ENCODE measurements around the gene CAV1.
A peak's percentile ranks its signal among the peaks of the same experiment; 100 is the strongest.
"Not testable (repeated sequence)": the region's sequence is repeated elsewhere in the genome, so short reads cannot be mapped to it uniquely, and the experiment has no call there.

The CAV1 gene, protein sequence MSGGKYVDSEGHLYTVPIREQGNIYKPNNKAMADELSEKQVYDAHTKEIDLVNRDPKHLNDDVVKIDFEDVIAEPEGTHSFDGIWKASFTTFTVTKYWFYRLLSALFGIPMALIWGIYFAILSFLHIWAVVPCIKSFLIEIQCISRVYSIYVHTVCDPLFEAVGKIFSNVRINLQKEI

DNA sequence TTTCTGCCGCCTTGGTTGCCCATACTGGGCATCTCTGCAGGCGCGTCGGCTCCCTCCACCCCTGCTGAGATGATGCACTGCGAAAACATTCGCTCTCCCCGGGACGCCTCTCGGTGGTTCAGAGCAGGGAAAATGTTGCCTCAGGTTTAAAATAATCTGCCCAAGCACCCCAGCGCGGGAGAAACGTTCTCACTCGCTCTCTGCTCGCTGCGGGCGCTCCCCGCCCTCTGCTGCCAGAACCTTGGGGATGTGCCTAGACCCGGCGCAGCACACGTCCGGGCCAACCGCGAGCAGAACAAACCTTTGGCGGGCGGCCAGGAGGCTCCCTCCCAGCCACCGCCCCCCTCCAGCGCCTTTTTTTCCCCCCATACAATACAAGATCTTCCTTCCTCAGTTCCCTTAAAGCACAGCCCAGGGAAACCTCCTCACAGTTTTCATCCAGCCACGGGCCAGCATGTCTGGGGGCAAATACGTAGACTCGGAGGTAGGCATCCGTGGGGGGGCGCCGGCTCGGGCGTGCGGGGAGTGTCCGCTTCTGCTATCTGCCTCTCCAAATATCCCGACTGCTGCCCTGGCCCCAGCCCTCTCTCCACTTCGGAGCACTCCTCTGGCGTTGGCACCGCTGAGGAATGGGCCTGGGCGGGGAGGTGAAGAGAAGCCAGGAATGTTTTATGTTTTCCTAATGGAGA is at the start of gene CAV1:
Gene CAV1, plus strand, starts transcription at position 428 of the 689 bp plus-strand sequence. Its CDS starts 27 bp downstream, at position 455.
- peak; percentile 23 for DNase-seq

DNA sequence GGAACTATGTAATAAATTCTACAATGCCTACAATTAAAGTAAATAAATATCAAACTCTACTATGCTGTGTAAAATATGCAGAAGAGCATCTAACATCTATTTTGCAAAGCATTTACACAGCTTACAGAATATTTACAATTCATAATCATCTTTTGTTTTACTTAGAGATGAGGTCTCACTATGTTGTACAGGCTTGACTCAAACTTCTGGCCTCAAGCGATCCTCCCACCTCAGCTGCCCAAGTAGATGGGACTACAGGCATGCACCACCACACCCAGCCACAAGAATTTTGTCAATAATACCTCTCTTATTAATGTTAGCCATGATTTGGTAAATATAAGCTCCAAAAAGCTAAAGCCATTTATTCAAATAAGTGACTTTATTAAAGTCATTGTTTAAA is 47.2 kb upstream of the CAV1 start:
- no peak for DNase-seq

DNA sequence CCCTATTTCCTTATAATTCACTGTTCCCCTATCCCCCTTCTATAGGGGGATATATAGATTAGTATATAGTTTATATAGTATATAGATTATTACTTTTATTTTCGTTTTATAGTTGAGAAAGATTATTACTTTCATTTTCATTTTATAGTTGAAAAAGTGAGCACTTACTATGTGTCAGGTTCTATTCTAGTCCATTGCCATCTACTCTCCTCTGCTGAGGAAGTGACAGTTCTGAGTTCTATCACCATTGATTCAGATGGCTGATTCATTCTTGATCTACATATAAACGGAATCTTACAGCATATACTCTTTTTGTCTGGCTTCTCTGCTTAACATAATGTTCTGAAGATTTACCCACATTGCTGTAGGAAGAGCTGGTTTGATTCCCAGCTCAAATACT is 46.0 kb upstream of the CAV1 start:
- DNase-seq: no peak

DNA sequence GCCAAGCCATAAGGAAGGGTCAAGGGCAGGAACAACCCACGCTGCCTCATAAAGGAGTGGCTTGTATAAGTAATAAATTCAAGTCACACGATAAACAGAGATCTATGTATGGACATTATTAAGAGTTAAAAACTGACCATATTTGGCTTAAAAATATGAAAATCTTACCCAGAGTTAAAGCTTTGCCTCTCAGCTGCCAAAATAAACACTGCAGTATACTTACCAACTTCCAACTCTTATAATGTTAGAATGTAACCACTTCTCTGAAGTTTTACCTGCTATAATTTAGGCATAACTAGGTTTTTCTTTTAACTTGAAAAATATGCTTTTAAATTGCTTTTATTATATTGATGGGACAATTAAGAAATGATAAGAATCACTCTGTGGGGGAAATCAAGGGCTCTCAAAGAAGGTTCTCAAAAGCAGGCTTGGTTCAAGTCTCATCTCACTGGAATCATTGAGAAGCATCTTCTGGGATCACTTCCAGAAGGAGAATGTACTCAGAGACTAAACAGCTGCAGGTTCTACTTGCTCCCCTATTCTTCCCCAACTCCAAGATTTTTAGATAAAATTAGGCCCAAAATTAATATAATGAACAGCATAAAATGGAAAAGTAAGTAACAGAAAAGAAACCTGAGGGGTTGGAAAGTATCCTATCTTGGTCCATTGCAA is 41.4 kb upstream of the CAV1 start:
- no peak for DNase-seq

DNA sequence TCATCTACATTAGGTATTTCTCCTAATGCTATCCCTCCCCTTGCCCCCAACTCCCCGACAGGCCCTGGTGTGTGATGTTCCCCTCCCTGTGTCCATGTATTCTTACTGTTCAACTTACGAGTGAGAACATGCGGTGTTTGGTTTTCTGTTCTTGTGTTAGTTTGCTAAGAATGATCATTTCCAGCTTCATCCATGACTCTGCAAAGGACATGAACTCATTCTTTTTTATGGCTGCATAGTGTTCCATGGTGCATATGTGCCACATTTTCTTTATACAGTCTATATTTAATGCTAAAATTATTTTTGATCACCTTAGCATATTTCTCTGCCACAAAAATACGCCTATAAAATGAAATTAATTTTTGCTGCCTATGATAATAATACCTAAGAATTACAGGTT is 40.4 kb upstream of the CAV1 start:
- not testable (repeated sequence) for DNase-seq

DNA sequence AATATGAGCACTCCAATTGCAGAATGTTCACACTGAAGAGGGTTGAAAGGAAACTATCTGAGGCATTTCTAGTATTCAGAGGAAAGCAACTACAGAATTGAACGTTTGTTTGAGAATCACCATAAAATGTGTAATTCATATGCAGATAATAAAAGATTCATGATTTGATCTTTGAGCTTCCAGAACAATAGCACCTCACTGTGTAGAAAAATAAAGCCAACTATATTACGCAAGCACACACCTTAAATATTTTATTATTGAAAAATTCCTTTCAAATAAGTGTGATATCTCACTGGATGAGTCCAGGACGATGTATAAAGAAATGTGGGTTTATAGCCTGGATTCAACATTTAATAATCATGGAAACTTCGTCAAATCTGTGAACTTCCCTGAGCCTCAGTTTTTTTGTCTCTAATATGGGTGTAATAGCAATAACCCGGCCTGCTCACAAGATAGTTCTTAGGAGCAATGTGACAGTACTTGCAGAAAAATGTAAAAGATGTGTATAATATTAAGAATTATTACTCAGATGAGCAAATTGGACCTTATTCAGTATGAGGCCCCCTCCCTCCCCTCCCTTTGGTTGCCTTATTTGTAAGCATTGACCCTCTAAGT is 36.8 kb upstream of the CAV1 start:
- DNase-seq: no peak

DNA sequence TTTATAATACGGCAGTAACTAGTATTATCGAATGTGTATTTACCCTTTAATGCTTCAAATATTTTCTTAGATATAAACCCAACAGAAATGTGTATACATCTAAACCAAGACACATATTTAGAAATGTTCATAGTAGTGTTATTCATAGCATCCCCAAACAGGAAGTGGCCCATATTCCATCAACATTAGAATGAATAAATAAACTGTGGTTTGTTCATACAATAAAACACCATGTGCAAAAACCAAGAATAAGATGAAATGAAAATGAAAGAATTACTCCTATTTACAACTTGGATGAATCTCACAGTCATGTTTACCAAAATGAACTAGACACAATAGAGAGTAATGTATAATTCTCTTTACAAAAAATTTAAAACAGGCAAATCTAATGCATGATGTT is 34.5 kb upstream of the CAV1 start:
- DNase-seq: no peak

DNA sequence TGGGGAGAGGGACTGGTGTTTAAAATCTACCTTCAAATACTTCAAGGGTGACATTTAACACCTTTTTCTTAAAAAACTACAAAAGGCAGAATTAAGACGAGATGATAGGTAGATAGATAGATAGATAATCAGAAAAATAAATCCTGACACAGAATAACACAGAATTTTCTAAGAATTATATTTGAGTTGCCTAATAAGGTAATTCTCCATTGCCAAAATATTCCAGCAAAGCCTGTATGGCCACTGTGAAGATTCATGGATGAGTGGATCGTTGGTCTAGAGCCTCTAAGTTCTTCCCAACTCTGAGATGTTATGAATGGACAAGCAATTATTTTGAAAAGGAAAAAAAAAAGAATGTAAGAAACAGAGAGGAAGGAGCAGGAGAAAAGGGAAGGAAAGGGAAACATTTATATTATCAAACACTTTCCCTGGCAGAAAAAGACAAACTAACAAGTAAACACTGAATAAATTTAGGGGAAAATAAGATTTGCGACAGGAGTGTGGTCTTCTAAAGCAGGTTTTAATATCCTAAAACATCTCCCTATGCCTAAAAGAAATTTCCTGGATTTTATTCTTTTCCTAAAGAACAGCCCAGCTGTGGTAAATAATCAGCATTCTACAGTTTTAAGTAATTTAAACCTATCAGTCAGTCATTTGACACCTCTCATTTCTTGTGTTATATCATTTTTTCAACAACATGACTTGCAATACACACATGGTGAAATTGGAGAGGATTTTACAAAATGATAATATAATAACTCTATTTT is 32.8 kb upstream of the CAV1 start:
- no peak for DNase-seq

DNA sequence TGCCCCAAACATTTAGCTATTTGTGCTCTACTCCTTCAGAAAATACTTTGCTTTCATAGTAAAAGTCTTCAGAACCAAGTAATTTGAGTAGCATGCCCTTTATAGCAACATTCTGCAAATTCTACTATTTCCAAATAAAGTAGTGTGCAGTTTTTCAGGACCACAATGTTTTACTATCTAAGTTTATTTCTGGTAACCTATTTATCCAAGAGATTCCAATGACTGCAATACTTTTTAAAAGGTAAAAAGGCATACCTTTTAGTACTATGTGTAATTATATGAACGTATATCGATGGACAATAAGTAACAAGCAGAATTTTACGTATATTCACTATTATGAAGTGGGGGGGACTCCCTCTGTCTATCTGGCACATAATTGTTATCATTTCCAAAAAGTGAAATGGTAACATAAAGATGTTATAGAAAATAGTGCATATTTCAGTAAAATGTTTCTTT is 32.2 kb upstream of the CAV1 start:
- DNase-seq: no peak

DNA sequence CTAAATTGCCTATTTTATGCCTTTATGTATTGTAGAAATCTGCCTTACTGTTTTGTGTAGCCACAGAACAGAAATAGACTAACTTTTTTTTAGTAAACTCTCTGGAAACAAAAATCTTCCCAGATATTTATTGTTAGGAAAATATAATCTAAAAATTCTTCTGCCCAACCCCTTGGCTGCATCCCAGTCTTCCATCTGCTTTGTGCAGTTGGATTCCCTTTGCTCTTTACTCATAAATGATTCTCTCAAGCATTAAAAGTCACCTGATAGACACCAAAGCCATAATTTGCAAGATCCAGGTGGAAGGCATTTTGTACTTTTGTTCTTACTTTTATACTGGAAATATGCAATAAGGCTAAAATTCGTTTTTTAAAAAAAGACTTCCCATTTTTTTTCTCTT is 31.4 kb upstream of the CAV1 start:
- DNase-seq: no peak

DNA sequence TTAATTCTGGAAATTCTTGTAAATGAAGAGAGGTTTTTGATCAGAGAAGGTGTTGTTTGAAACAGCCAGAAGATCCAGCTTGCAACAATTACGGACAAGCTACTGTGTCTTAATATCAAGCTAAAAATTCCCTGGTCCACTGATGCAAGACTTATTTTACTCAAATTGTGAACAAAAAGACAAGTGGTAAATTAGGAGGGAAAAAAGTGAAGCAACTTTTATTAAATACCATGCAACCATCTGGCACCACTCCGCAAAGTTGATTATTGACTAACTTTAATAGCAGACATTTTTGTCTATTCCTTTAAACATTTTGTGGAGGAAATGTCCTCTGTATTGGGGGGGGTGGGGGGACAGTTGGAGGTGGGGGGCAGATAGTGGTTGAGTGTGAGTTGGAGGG is 30.4 kb upstream of the CAV1 start:
- DNase-seq: no peak

DNA sequence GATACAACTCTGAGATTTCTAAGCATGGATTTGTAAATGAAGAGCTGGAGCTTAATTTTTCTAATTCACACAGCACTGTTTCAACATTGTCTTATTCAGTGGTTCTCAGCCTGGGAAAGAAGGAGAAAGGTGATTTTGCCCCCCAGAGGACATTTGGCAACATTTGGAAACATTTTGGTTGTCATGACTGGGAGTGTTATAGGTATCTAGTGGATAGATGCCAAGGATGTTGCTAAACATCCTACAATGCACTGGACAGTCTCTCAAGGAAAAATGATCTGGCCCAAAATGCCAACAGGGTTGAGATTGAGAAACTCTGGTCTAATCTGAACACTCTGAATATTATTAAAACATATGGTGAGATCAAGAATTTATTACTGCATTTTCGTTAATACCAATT is 29.1 kb upstream of the CAV1 start:
- no peak for DNase-seq

DNA sequence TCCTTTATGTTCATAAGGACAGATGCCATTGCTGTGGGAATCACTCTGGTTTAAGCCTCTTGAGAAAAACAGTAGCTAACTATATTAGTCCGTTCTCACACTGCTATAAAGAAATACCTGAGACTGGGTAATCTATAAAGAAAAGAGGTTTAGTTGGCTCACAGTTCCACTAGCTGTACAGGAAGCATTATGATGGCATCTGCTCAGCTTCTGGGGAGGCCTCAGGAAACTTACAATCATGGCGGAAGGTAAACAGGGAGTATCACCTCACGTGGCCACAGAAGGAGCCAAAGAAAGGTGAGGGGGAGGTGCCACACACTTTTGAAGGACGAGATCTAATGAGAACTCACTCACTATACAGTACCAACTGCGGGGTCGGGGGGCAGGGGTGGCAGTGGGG is 28.2 kb upstream of the CAV1 start:
- DNase-seq: no peak

DNA sequence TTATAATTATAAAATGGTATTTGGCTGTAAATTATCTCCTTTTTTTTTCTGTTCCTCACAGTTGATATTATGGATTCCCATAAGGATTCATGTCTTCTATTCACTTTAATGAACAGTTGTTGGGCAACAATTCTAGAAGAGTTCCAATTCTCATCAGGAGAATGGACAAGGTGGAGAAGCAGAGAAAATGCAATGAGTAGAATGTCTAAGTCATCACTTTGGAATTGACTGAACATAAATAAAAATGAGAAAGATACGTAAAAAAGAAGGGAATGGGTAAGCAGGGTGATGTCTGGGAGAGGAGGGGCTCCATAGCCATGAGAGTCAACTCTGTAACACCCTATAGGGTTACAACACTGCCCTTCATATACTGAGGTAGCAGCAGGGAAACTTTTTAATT is 27.1 kb upstream of the CAV1 start:
- DNase-seq: no peak

DNA sequence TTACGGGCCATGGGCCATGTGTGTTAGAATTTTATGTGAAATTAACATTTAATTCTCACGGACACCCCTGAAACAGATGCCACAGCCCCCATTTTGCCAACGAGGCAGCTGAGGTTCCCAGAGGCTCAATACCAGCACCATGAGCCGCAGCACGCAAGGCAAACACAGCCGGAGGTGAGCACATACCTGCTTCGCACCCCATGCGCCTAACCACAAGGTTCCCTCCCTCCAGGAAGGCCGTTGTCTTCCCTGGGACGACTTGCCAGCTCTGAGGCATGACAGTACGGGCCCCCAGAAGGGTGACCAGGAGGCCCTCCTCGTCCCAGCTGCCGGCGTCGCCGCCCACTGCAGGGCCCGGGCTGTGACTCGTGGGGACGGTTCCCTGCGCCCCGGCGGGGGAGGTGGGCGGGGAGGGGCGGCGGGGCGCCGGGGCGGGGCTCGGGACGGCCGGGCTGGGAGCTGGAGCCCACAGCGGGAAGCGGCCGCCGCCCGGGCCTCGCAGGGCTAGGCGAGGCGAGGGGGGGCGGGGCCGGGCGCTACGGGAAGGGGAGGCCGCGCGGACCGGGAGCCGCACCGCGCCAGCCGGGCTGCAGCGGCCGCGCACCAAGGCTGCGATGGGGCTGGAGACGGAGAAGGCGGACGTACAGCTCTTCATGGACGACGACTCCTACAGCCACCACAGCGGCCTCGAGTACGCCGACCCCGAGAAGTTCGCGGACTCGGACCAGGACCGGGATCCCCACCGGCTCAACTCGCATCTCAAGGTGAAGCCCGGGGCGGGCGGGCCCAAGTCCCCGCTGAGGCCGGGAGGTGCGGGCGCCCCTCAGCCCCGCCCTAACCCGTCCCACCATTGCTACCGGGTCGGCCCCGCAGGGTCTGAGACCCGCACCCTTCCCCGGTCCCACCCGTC is 25.4 kb upstream of the CAV1 start, which contains the start of gene CAV2:
Gene CAV2, plus strand, starts transcription at position 571 of the 910 bp plus-strand sequence. Its CDS starts 44 bp downstream, at position 615.
- no peak for DNase-seq

DNA sequence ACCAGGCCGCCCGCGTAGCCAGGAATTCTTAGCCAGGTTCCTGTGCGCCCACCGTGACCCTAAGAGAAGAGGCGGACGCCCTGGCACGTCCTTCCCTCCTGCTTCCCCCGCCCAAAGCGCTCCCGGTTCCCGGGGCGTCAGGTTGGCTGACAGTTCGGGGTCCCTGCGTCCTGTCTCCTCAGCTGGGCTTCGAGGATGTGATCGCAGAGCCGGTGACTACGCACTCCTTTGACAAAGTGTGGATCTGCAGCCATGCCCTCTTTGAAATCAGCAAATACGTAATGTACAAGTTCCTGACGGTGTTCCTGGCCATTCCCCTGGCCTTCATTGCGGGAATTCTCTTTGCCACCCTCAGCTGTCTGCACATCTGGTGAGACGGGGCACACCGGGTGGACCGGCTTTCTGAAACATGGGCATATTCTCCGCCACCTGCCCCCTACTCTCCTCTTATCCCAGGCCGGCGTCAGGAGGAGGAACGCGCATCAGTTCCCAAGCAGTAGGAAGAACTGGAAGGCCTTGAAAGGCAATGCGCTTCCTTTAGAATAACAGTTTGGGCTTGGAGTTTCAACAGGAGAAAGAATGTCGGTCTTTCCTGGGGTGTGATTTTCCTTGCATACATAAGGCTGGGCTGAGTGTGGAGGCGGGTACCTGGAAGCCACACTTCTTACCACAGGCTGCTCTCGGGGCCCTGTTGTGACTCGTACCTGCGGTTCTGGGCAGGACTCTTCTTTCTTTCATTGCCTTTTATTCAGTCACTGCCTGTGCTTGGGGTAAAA is 24.6 kb upstream of the CAV1 start:
- no peak for DNase-seq

DNA sequence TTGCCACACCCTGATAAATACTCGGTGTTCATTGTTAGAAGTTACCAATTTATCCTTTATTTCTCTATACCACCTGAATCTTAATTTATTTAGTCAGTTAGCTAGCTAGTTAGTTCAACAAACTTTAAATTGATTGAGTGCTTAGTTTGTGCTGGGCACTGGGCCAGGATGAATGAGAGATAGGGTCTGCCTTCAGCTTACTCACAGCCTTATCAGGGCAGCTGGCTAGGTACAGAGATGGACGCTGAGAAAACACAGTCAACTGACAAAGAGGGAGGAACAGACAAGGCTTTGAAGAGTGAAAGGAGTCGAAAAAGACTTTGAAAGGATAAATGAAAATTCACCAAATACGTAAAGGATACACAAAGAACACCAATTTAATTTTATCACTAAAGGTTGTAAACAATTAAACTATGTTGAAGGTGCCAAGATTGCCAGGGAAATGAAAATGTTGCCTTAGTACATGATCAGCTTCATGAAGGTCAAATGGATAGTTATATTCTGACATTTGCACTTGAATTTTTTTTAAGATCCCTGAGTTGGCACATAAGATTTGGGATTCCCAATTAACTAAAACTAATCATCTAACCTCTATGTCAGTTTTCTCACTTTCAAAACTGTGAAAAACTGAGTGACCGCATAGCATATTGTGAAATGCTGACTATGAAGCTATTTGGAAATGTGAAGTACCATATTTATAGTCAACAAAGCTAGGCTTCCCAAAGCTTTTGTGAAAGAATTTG is 23.2 kb upstream of the CAV1 start:
- no peak for DNase-seq

DNA sequence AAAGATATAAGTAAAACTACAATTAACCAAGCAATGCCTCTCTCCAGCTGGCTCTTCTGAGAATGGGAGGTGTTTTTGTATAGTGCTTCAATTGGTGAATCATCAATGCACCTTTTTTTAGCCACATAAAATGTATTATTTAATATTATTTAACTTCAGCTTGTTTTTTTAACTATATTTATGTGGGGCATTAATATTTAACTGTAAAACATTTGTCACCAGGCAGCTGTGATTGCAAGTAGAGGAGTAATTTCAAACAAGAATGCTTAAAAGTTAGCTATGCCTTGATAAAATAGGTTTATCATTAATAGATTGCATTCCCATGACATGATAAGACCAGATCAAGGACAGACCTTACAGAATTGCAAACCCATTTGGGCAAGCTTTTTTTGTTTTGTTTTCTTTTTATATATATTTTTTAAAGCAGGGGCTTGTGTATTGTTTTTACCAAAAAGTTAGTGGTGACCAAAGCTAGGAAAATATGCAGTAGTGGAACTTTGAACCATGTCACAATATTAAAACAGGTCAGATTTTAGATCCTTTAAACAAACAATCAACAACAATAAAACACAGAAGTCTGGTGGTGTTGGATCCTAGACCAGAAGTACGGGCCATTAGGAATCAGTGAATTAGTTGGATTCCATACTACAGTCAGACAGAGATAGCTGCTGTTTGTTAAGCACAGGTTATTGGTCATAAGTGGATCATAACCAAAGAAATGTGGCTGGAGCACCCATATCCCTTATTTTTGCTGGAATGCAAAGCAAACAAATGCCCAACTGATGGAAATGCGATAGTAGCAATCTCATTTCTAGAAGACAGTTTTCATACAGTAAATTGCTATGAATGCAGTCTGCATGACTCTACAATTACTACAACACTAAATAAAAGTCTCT is 22.4 kb upstream of the CAV1 start:
- no peak for DNase-seq

DNA sequence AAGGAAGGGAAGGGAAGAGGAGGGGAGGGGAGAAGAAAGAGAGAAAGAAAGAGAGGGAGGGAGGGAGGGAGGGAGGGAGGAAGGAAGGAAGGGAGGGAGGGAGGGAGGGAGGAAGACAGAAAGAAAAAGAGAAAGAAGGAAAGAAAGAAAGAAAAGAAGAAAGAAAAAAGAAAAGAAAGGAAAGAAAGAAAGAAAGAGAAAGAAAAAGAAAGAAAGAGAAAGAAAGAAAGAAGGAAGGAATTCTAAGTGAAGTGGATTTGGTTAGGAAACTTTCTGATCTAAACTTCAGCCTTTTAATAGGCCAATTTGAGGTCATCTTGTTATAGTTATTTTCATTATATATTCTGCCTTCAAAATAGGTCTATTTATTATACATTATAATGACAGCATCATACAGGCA is 21.0 kb upstream of the CAV1 start:
- DNase-seq: no peak

Data from NCI-H1105 treated with DMSO at 0.1 percent for 48 hours (cell line).